Measurements from ENCODE around the gene VWA2. TPM values are rescaled to one million over a fixed set of nuclear protein-coding genes. Genes with fewer than 3 reads are reported as not detected.

The VWA2 gene
- polyA plus RNA-seq, 3 donors from 2014 or later = not detected

DNA sequence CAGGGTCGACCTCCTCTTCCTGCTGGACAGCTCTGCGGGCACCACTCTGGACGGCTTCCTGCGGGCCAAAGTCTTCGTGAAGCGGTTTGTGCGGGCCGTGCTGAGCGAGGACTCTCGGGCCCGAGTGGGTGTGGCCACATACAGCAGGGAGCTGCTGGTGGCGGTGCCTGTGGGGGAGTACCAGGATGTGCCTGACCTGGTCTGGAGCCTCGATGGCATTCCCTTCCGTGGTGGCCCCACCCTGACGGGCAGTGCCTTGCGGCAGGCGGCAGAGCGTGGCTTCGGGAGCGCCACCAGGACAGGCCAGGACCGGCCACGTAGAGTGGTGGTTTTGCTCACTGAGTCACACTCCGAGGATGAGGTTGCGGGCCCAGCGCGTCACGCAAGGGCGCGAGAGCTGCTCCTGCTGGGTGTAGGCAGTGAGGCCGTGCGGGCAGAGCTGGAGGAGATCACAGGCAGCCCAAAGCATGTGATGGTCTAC is 46.9 kb downstream of the VWA2 start:
- H3K4me3 Mint-ChIP-seq = no peak overlapping the region
- no peak for DNase-seq
- H3K27me3 Mint-ChIP-seq (ENCODE audit: low read depth in 3 of 3) = peaks cover under 1 to 15% (median 4%) of the 10 kb centered on the region in 3 donors
- H3K27ac Mint-ChIP-seq = no peak overlapping the region
- H3K36me3 Mint-ChIP-seq = no peaks in the 10 kb centered on the region
- H3K4me1 Mint-ChIP-seq = no peaks in the 10 kb centered on the region
- H3K9me3 Mint-ChIP-seq = no peaks in the 10 kb centered on the region

DNA sequence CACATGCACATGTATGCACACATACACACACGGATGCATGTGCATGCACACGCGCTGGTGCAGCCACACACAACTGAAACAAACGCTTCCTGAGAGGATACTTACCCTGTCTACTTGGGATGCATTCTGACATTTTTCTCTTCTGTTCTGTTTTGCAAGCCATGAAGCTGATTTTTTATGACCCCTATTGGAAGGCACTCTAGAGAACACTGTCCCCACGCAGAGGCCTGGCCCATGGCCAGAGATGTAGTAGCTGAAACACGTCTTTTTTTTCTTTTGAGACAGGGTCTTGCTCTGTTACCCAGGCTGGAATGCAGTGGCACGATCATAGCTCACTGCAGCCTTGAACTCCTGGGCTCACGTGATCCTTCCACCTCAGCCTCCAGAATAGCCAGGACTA is 47.9 kb downstream of the VWA2 start:
- Mint-ChIP-seq H3K27ac (no peak overlapping the region), H3K4me1 (no peaks in the 10 kb centered on the region), H3K36me3 (no peaks in the 10 kb centered on the region), H3K27me3 (ENCODE audit: low read depth in 3 of 3) (peaks cover 1 to 17% (median 4%) of the 10 kb centered on the region in 3 donors), H3K9me3 (no peaks in the 10 kb centered on the region), H3K4me3 (no peak overlapping the region)
- DNase-seq = no peak

DNA sequence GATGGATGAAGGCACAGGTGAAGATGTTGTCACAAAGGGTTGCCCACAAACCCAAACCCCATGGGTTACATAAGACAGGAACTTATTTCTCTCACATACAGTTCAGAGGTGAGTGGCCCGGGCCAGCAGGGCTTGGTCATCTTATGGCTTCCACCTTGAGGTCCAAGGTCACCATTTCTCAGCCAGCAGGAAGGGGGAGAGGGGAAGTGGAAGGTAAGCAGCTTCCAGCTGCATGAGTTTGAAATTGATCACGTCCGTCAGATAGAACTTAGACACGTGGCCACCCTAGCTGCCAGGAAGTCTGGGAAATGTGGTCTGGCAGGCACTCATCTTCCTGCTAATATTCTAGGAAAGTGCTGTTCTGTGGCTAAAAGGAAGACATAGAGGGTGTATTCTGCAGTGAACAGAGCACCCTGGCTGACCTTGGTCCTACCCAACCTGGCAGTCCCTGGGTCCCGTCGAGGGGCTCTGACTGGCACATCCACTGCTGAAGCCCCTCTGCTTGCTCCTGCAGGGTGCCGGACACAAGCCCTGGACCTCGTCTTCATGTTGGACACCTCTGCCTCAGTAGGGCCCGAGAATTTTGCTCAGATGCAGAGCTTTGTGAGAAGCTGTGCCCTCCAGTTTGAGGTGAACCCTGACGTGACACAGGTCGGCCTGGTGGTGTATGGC is 49.5 kb downstream of the VWA2 start:
- H3K27ac Mint-ChIP-seq = no peak overlapping the region
- no peaks in the 10 kb centered on the region for H3K9me3 Mint-ChIP-seq
- H3K36me3 Mint-ChIP-seq = no peaks in the 10 kb centered on the region
- H3K4me3 Mint-ChIP-seq = no peak overlapping the region
- DNase-seq = no peak
- H3K27me3 Mint-ChIP-seq (ENCODE audit: low read depth in 3 of 3) = peaks cover 1 to 14% (median 4%) of the 10 kb centered on the region in 3 donors
- H3K4me1 Mint-ChIP-seq = no peaks in the 10 kb centered on the region

DNA sequence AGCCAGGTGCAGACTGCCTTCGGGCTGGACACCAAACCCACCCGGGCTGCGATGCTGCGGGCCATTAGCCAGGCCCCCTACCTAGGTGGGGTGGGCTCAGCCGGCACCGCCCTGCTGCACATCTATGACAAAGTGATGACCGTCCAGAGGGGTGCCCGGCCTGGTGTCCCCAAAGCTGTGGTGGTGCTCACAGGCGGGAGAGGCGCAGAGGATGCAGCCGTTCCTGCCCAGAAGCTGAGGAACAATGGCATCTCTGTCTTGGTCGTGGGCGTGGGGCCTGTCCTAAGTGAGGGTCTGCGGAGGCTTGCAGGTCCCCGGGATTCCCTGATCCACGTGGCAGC is 50.0 kb downstream of the VWA2 start:
- no peak for DNase-seq
- Mint-ChIP-seq H3K4me1 (no peaks in the 10 kb centered on the region), H3K27me3 (ENCODE audit: low read depth in 3 of 3) (peaks cover 1 to 14% (median 4%) of the 10 kb centered on the region in 3 donors), H3K9me3 (no peaks in the 10 kb centered on the region), H3K27ac (no peak overlapping the region), H3K4me3 (no peak overlapping the region), H3K36me3 (no peaks in the 10 kb centered on the region)

DNA sequence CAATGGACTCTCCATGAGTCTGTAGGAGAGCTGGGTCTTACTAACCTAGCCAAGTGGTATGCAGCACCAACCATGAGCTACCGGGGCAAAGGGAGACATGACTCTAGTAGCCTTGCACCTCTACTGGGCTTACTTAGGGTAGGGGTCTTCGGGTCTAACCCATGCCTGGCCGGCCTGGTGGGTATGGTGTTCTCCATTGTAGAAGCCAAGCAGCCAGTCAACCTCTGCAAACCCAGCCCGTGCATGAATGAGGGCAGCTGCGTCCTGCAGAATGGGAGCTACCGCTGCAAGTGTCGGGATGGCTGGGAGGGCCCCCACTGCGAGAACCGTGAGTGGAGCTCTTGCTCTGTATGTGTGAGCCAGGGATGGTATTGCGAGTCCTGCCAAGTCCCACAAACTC is 51.0 kb downstream of the VWA2 start:
- Mint-ChIP-seq H3K4me1 (no peaks in the 10 kb centered on the region), H3K27me3 (ENCODE audit: low read depth in 3 of 3) (peaks cover 1 to 13% (median 4%) of the 10 kb centered on the region in 3 donors), H3K27ac (no peak overlapping the region), H3K9me3 (peaks cover 0 to 7% (median 4%) of the 10 kb centered on the region in 6 donors), H3K4me3 (no peak overlapping the region), H3K36me3 (peaks cover 6 to 9% (median 7%) of the 10 kb centered on the region in 3 donors)
- no peak for DNase-seq

DNA sequence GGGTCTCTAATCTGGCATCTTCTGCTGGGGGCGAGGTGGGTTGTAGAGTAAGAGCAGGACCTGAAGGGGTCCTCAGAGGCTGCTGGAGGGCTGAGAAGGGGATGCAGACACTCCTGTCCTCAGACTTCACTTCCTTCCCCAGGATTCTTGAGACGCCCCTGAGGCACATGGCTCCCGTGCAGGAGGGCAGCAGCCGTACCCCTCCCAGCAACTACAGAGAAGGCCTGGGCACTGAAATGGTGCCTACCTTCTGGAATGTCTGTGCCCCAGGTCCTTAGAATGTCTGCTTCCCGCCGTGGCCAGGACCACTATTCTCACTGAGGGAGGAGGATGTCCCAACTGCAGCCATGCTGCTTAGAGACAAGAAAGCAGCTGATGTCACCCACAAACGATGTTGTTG is 52.0 kb downstream of the VWA2 start:
- Mint-ChIP-seq H3K27me3 (ENCODE audit: low read depth in 3 of 3) (peaks cover 1 to 10% (median 2%) of the 10 kb centered on the region in 3 donors), H3K27ac (no peak overlapping the region), H3K9me3 (peaks cover 4 to 18% (median 12%) of the 10 kb centered on the region in 6 donors), H3K4me1 (no peaks in the 10 kb centered on the region), H3K36me3 (peaks cover 16 to 19% (median 17%) of the 10 kb centered on the region in 3 donors), H3K4me3 (no peak overlapping the region)
- DNase-seq = no peak

DNA sequence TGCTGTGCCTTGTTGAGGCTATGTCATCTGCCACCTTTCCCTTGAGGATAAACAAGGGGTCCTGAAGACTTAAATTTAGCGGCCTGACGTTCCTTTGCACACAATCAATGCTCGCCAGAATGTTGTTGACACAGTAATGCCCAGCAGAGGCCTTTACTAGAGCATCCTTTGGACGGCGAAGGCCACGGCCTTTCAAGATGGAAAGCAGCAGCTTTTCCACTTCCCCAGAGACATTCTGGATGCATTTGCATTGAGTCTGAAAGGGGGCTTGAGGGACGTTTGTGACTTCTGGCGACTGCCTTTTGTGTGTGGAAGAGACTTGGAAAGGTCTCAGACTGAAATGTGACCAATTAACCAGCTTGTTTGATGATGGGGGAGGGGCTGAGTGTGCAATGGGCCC is 52.5 kb downstream of the VWA2 start:
- no peaks in the 10 kb centered on the region for H3K4me1 Mint-ChIP-seq
- peaks cover 6 to 20% (median 14%) of the 10 kb centered on the region in 6 donors for H3K9me3 Mint-ChIP-seq
- no peak overlapping the region for H3K27ac Mint-ChIP-seq
- peaks cover 1 to 10% (median 2%) of the 10 kb centered on the region in 3 donors for H3K27me3 Mint-ChIP-seq (ENCODE audit: low read depth in 3 of 3)
- no peak for DNase-seq
- peaks cover 21 to 23% (median 22%) of the 10 kb centered on the region in 3 donors for H3K36me3 Mint-ChIP-seq
- no peak overlapping the region for H3K4me3 Mint-ChIP-seq

DNA sequence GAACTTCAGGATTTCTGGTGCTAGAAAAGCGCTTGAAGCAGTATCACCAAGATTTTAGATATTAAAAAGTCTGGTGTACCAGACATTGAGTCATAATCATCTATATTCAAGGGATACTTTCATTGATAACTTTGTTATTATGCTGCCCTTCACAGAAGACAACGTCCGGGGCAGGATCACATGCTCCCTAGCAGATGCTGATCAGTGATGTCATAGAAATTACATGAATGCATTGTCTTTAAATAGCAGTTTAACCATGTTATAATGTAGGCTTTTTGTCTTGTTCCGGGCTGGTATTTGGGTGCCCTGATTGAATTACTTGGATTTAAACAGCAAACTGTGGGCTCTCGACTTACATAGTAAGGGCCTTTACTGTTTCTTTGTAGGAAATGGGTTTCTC is 54.0 kb downstream of the VWA2 start:
- no peak overlapping the region for H3K27ac Mint-ChIP-seq
- DNase-seq = no peak
- H3K36me3 Mint-ChIP-seq = peaks cover 27 to 36% (median 33%) of the 10 kb centered on the region in 3 donors
- no peak overlapping the region for H3K4me3 Mint-ChIP-seq
- H3K27me3 Mint-ChIP-seq (ENCODE audit: low read depth in 3 of 3) = peaks cover 1 to 8% (median 2%) of the 10 kb centered on the region in 3 donors
- H3K9me3 Mint-ChIP-seq = peaks cover 8 to 20% (median 14%) of the 10 kb centered on the region in 6 donors
- no peaks in the 10 kb centered on the region for H3K4me1 Mint-ChIP-seq

DNA sequence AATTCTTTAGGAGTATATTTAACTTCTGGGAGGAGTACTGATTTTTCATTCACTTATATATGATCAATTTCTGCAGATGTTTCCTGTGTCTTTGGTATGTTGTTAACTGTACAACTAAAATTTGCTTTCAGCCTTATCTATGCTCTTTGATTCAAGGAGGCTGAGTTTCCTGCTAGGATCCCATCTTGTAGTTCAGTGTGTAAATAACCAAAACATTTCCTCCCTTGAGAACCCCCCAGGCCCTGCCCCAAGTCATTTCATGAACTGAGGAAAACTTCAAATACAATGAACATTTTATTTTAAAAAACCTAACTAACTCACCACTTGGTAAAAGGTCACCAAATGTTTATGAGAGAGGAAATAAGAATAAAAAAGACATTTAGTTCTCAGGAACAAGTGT is 55.5 kb downstream of the VWA2 start:
- Mint-ChIP-seq H3K4me1 (no peaks in the 10 kb centered on the region), H3K4me3 (no peak overlapping the region), H3K27me3 (ENCODE audit: low read depth in 3 of 3) (peaks cover 1 to 4% (median 2%) of the 10 kb centered on the region in 3 donors), H3K27ac (no peak overlapping the region), H3K36me3 (peaks cover 27 to 39% (median 38%) of the 10 kb centered on the region in 3 donors), H3K9me3 (peaks cover 8 to 20% (median 14%) of the 10 kb centered on the region in 6 donors)
- no peak for DNase-seq

DNA sequence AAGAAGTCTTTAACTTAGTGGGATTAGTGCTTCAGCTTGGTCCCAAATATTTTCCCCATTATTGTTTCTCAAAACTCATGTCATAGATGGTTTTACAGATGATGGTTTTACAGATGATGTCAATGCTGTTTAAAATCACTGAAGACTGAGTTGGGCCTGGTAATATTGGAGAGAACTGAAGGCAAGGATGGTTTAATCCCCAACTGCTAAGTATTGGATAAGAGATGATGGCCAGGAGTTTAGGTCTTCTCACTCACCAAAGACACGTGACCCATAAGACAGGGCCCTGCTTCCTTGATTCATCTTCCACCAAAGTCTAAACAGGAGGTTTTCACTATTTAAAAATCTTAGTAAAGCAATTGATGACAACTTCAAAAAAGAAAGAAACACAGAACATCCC is 56.3 kb downstream of the VWA2 start:
- no peak for DNase-seq
- Mint-ChIP-seq H3K4me3 (no peak overlapping the region), H3K27me3 (ENCODE audit: low read depth in 3 of 3) (peaks cover 0 to 4% (median 1%) of the 10 kb centered on the region in 3 donors), H3K9me3 (peaks cover 8 to 20% (median 14%) of the 10 kb centered on the region in 6 donors), H3K4me1 (no peaks in the 10 kb centered on the region), H3K27ac (no peak overlapping the region), H3K36me3 (peaks cover 27 to 44% (median 39%) of the 10 kb centered on the region in 3 donors)

DNA sequence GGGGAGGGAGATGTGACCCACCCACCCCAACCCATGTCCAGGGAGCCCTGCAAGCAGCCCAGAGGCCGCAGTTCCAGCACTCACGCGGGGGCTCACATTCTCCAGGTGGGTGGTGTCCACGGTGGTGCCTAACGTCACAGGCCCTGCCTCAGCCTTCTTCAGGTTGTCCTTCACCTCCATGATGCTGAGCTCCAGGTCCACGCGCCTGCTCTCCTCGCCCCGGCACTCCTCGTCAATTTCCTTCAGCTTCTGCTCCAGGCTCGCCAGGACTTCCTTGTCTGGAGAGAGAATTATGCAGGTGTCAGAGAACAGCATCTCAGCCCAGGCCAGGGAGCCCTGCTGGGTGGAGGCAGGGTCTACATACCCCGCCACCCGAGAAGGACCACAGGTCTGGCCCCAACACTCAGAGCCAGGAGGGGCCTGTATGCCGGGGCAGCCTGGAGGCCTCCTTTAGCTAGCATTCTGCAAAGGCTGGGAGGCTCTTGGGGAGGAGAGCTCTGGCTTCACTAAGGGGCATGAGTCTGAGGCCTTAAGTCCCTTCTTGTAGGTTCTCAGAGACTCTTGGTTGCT is 58.2 kb downstream of the VWA2 start:
- Mint-ChIP-seq H3K36me3 (peaks cover 27 to 44% (median 39%) of the 10 kb centered on the region in 3 donors), H3K27ac (no peak overlapping the region), H3K27me3 (ENCODE audit: low read depth in 3 of 3) (peaks cover 0 to under 1% (median 0%) of the 10 kb centered on the region in 3 donors)

DNA sequence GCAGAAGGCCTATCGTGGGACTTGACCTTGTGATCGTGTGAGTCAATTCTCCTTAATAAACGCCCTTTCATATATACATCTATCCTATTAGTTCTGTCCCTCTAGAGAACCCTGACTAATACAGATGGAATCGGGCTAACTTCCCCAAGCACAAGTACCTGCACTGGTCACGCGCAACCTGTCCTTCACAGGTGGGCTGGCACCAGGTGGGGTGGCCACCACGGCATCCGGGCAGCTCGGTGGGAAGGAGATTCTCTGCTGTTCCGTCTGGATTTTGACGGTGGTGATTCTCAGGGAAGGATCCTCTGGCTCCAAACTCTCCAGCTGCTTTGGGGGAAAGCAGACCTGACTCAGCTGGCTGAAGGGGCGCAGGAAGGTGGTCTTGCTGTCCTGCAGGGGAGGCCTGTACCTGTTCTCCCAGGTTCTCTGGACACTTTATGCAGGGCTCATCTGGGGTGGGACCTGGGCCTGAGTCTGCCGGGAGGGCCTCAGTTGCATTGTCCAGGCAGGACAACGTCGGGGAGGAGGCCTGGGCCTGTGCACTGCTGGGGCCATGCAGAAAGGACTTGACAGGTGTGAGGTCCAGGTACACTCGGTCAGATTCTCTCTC is 61.1 kb downstream of the VWA2 start:
- H3K9me3 Mint-ChIP-seq = peaks cover 6 to 13% (median 10%) of the 10 kb centered on the region in 6 donors
- no peak overlapping the region for H3K4me3 Mint-ChIP-seq
- DNase-seq = no peak
- H3K27ac Mint-ChIP-seq = no peak overlapping the region
- H3K4me1 Mint-ChIP-seq = peaks cover 9 to 12% of the 10 kb centered on the region in 2 donors
- peaks cover 0 to 4% (median 2%) of the 10 kb centered on the region in 3 donors for H3K27me3 Mint-ChIP-seq (ENCODE audit: low read depth in 3 of 3)
- peaks cover 19 to 34% (median 31%) of the 10 kb centered on the region in 3 donors for H3K36me3 Mint-ChIP-seq

More for the DNA sequence above, 58.2 kb downstream of the VWA2 start:
- no peak for DNase-seq
- Mint-ChIP-seq H3K4me1 (no peaks in the 10 kb centered on the region), H3K4me3 (no peak overlapping the region), H3K9me3 (peaks cover 8 to 20% (median 14%) of the 10 kb centered on the region in 6 donors)

DNA sequence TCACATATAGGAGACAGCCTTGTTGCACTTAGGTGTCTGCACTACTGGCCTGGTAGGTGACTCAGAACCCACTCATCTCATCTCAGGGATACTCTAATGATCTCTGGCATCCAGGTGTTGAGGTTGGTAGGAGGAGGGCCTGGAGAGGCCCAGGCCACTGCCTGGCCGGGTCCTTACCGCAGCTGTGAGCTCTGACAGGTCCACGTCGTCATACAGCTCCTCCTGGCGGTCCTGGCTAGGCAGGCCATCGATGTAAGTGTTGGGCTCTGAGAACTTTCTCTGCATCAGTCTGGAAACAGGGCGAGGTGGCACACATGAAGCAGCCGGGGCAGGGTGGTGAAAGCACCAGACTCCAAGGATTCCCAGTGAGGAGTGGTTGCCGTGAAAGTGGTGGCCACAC is 62.1 kb downstream of the VWA2 start:
- H3K9me3 Mint-ChIP-seq = peaks cover 0 to 3% (median under 1%) of the 10 kb centered on the region in 6 donors
- peaks cover 8 to 24% (median 21%) of the 10 kb centered on the region in 3 donors for H3K36me3 Mint-ChIP-seq
- H3K27ac Mint-ChIP-seq = no peak overlapping the region
- no peak overlapping the region for H3K4me3 Mint-ChIP-seq
- peaks cover 9 to 12% of the 10 kb centered on the region in 2 donors for H3K4me1 Mint-ChIP-seq
- peaks cover 0 to 4% (median 2%) of the 10 kb centered on the region in 3 donors for H3K27me3 Mint-ChIP-seq (ENCODE audit: low read depth in 3 of 3)
- DNase-seq = no peak
